ENCODE data around the gene DHODH. TPM values are rescaled to one million over a fixed set of nuclear protein-coding genes. Genes with fewer than 3 reads are reported as not detected.

DHODH gene
- total and polyA plus RNA-seq, 2 of the 13 experiments (the other 11 are each of a cell fraction or from before 2014, with no cell fraction given), result 10.7 to 16.4 TPM

DNA sequence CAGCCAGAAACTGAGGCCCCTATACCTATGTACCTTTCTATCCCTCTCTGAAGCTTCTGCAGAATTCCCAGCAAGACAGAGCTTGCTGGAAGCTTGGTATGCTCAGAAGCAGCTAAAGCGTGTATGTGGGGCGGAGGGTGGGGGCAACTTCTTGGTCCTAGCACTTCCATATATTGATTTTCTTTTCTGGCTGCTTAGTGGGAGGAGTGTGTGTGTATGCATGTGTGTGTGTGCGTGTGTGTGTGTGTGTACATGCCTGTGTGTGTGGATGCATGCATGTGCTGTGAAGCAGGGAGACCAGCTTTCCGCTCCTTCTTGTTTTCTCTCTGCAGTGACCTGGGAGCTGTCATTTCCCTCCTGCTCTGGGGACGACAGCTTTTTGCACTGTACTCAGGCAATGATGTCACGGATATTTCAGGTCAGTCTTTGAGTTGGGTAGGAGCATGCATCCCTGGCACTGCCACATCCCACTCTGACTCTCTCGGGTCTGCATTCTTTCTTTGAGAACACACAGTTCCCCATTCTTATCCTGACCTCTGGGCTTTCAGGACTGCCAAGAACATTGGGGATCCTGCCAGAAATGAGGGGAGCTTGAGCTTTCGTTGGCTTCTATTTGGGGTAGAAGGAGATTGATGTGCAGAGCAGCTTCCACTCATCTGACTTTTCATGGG, 65.2 kb downstream of the DHODH start:
- BruUV-seq (replicated peaks), result TSS peak; percentile 54
- no peaks in the 10 kb centered on the region for H3K79me2 ChIP-seq (ENCODE audit: insufficient read depth, low read length)
- TF ChIP-seq ZSCAN29 (CRISPR knock-in tag; conservative IDR thresholded peaks at IDR 0.05), result no peak
- TF ChIP-seq, protein P1, sequence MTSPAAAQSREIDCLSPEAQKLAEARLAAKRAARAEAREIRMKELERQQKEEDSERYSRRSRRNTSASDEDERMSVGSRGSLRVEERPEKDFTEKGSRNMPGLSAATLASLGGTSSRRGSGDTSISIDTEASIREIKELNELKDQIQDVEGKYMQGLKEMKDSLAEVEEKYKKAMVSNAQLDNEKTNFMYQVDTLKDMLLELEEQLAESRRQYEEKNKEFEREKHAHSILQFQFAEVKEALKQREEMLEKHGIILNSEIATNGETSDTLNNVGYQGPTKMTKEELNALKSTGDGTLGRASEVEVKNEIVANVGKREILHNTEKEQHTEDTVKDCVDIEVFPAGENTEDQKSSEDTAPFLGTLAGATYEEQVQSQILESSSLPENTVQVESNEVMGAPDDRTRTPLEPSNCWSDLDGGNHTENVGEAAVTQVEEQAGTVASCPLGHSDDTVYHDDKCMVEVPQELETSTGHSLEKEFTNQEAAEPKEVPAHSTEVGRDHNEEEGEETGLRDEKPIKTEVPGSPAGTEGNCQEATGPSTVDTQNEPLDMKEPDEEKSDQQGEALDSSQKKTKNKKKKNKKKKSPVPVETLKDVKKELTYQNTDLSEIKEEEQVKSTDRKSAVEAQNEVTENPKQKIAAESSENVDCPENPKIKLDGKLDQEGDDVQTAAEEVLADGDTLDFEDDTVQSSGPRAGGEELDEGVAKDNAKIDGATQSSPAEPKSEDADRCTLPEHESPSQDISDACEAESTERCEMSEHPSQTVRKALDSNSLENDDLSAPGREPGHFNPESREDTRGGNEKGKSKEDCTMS (CRISPR knock-in tag; conservative IDR thresholded peaks at IDR 0.05), result no peak
- TF ChIP-seq YEATS2 (CRISPR knock-in tag; IDR thresholded peaks at IDR 0.05; ENCODE audit: borderline replicate concordance), result no peak
- TF ChIP-seq, protein P2, sequence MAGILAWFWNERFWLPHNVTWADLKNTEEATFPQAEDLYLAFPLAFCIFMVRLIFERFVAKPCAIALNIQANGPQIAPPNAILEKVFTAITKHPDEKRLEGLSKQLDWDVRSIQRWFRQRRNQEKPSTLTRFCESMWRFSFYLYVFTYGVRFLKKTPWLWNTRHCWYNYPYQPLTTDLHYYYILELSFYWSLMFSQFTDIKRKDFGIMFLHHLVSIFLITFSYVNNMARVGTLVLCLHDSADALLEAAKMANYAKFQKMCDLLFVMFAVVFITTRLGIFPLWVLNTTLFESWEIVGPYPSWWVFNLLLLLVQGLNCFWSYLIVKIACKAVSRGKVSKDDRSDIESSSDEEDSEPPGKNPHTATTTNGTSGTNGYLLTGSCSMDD (CRISPR knock-in tag; IDR thresholded peaks at IDR 0.05), result no peak
- TF ChIP-seq, protein P3, sequence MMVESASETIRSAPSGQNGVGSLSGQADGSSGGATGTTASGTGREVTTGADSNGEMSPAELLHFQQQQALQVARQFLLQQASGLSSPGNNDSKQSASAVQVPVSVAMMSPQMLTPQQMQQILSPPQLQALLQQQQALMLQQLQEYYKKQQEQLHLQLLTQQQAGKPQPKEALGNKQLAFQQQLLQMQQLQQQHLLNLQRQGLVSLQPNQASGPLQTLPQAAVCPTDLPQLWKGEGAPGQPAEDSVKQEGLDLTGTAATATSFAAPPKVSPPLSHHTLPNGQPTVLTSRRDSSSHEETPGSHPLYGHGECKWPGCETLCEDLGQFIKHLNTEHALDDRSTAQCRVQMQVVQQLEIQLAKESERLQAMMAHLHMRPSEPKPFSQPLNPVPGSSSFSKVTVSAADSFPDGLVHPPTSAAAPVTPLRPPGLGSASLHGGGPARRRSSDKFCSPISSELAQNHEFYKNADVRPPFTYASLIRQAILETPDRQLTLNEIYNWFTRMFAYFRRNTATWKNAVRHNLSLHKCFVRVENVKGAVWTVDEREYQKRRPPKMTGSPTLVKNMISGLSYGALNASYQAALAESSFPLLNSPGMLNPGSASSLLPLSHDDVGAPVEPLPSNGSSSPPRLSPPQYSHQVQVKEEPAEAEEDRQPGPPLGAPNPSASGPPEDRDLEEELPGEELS (CRISPR knock-in tag; IDR thresholded peaks at IDR 0.05), result no peak
- TF ChIP-seq JUND (CRISPR knock-in tag; IDR thresholded peaks at IDR 0.05), result peak; percentile 44; the same call in 1 of the 2 replicates
- no peak for TF ChIP-seq IKZF1 (IDR thresholded peaks at IDR 0.05)
- TF ChIP-seq, protein P4, sequence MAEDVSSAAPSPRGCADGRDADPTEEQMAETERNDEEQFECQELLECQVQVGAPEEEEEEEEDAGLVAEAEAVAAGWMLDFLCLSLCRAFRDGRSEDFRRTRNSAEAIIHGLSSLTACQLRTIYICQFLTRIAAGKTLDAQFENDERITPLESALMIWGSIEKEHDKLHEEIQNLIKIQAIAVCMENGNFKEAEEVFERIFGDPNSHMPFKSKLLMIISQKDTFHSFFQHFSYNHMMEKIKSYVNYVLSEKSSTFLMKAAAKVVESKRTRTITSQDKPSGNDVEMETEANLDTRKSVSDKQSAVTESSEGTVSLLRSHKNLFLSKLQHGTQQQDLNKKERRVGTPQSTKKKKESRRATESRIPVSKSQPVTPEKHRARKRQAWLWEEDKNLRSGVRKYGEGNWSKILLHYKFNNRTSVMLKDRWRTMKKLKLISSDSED (CRISPR knock-in tag; IDR thresholded peaks at IDR 0.05), result no peak
- TF ChIP-seq, protein P5, sequence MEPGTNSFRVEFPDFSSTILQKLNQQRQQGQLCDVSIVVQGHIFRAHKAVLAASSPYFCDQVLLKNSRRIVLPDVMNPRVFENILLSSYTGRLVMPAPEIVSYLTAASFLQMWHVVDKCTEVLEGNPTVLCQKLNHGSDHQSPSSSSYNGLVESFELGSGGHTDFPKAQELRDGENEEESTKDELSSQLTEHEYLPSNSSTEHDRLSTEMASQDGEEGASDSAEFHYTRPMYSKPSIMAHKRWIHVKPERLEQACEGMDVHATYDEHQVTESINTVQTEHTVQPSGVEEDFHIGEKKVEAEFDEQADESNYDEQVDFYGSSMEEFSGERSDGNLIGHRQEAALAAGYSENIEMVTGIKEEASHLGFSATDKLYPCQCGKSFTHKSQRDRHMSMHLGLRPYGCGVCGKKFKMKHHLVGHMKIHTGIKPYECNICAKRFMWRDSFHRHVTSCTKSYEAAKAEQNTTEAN (CRISPR knock-in tag; conservative IDR thresholded peaks at IDR 0.05), result no peak
- TF ChIP-seq, protein P6, sequence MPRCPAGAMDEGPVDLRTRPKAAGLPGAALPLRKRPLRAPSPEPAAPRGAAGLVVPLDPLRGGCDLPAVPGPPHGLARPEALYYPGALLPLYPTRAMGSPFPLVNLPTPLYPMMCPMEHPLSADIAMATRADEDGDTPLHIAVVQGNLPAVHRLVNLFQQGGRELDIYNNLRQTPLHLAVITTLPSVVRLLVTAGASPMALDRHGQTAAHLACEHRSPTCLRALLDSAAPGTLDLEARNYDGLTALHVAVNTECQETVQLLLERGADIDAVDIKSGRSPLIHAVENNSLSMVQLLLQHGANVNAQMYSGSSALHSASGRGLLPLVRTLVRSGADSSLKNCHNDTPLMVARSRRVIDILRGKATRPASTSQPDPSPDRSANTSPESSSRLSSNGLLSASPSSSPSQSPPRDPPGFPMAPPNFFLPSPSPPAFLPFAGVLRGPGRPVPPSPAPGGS (CRISPR knock-in tag; IDR thresholded peaks at IDR 0.05), result 0 out of 2 replicates have a peak, but pooled peaks have one; percentile 3
- no peak for TF ChIP-seq CHD4 (IDR thresholded peaks at IDR 0.05; ENCODE audit: borderline replicate concordance, low read length)

More for the DNA sequence above, 65.2 kb downstream of the DHODH start:
- H3K36me3 ChIP-seq (replicated peaks in 1 of 2; ENCODE audit: control insufficient read depth in 1 of 2, insufficient read depth in 2 of 2, low read length in 2 of 2), result peaks cover 2 to 3% of the 10 kb centered on the region in 2 experiments; a peak in 4 of 5 replicates
- H3K9ac ChIP-seq (ENCODE audit: insufficient read depth, low read depth, low read length), result peak overlapping the region; percentile 50
- intact Hi-C loops (cut with micrococcal nuclease; ENCODE audit: unreplicated experiment), result no loop called here
- CTCF ChIA-PET (ENCODE audit: low intra/inter-chr PET ratio, low total read pairs), result no interaction called here
- H3K9me3 ChIP-seq (ENCODE audit: low read length), result no peaks in the 10 kb centered on the region
- in situ Hi-C loops (cut with HindIII; ENCODE audit: extremely low pct_ligation_motif_present, low pct_unique_long_range_greater_than_20kb), result no loop called here
- H3K4me1 ChIP-seq (ENCODE audit: insufficient read depth, low read length), result peaks cover 51% of the 10 kb centered on the region
- FAIRE-seq (no peak), ATAC-seq (peak; percentile 13; the same call in 2 of the 3 replicates), DNase-seq (ENCODE audit: low spot score) (no peak)
- peak overlapping the region; percentile 90 for H3K27ac ChIP-seq (ENCODE audit: extremely low read length, insufficient read depth, low read length)
- H3K4me3 ChIP-seq (replicated peaks in 1 of 3; ENCODE audit: insufficient read depth in 1 of 3, low read depth in 2 of 3, low read length in 3 of 3), result no peak overlapping the region; a peak in 1 of 6 replicates
- H3K27me3 ChIP-seq (ENCODE audit: control insufficient read depth in 1 of 2, insufficient read depth in 2 of 2, low read length in 2 of 2), result no peaks in the 10 kb centered on the region
- POLR2A ChIA-PET, result interaction anchor here (1.2 to 4.2 kb wide), 11 partner anchors 10 to 180 kb away, joined by 3 to 51 read pairs (median 9); partner anchors contain the start of genes DHX38, HP, HPR and TXNL4B
- H3K4me2 ChIP-seq (ENCODE audit: low read depth, low read length), result peak overlapping the region; percentile 61
- WGBS (ENCODE audit: low lambda C conversion rate), result 94% methylated on average over 8 of the region's 8 CpGs
- H2AFZ ChIP-seq (ENCODE audit: low read length), result no peak overlapping the region
- no peaks in the 10 kb centered on the region for H4K20me1 ChIP-seq (ENCODE audit: insufficient read depth, low read length)
